ENCODE data around the gene NRG3. TPM values are rescaled to one million over a fixed set of nuclear protein-coding genes. Genes with fewer than 3 reads are reported as not detected.

Gene NRG3
- total and polyA plus RNA-seq, 2 of the 4 experiments (the other 2 are of a cell fraction), result not detected

DNA sequence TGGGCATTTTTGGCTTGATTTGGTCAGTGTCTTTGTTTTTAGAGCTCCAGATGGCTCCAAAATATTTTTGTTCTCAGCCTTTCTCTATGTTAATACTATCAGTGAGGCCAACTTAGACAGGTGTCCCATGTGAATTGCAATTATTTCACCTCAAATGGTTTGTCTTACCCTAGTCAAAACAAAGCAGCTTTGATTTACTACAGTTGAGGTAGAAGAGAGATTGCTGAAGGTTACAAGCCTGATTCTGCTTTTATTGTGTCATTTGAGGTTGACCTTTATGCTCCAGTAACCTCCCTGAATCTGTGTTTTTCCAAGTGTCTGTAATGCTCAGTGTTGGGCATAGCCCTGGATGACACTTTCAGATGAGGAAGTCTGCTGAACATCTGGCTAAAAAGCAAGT lies 882.9 kb downstream of the NRG3 start:
- ATAC-seq (ENCODE audit: low read depth), result no peak
- H4K5ac ChIP-seq (ENCODE audit: low read depth, low read length), result no peak overlapping the region
- H3K4me1 ChIP-seq (ENCODE audit: control insufficient read depth, insufficient read depth, low read length), result no peaks in the 10 kb centered on the region
- H3K18ac ChIP-seq (ENCODE audit: low read depth, low read length), result no peak overlapping the region
- no TSS peak for BruUV-seq (replicated peaks)
- no peak overlapping the region for H3K27ac ChIP-seq (ENCODE audit: insufficient read depth, low read length)
- H2BK5ac ChIP-seq (ENCODE audit: low read depth, low read length, poor library complexity, severe bottlenecking), result no peak overlapping the region
- H2BK120ac ChIP-seq (ENCODE audit: low read depth, low read length), result no peak overlapping the region
- no peak overlapping the region for H2BK15ac ChIP-seq (ENCODE audit: low read depth, low read length)
- H3K79me1 ChIP-seq (ENCODE audit: low read depth in 1 of 2, low read length in 2 of 2), result no peaks in the 10 kb centered on the region
- no peak overlapping the region for H2AK9ac ChIP-seq (replicated peaks; ENCODE audit: low read depth, low read length, poor library complexity)
- H3K23ac ChIP-seq (ENCODE audit: low read depth, low read length), result no peak overlapping the region
- H2BK20ac ChIP-seq (ENCODE audit: low read depth, low read length), result no peak overlapping the region
- ChIA-PET POLR2A (ENCODE audit: unreplicated experiment) (no interaction called here), CTCF (no interaction called here)
- H3K36me3 ChIP-seq (ENCODE audit: control insufficient read depth, insufficient read depth, low read length), result no peaks in the 10 kb centered on the region
- no peak for DNase-seq
- in situ Hi-C loops (cut with MboI; ENCODE audit: low sequenced_read_pairs) (no loop called here), intact Hi-C loops (cut with micrococcal nuclease) (no loop called here), dilution Hi-C loops (cut with HindIII; ENCODE audit: low sequenced_read_pairs, unreplicated experiment) (no loop called here)
- no peak overlapping the region for H3K4me3 ChIP-seq (ENCODE audit: insufficient read depth, low read depth, low read length)
- no peak overlapping the region for H4K91ac ChIP-seq (ENCODE audit: insufficient read depth, low read depth, low read length)
- H3K27me3 ChIP-seq (ENCODE audit: control insufficient read depth, insufficient read depth, low read length), result no peaks in the 10 kb centered on the region
- H2AK5ac ChIP-seq (ENCODE audit: low read depth, low read length), result no peak overlapping the region
- H2AFZ ChIP-seq (replicated peaks; ENCODE audit: low read length, poor library complexity), result no peak overlapping the region
- no peak overlapping the region for H3K56ac ChIP-seq (ENCODE audit: extremely low read depth, insufficient read depth, low read length)
- no peak overlapping the region for H3K9ac ChIP-seq (ENCODE audit: low read depth, low read length)
- TF ChIP-seq RFX5 (IDR thresholded peaks at IDR 0.05; ENCODE audit: low read depth, low read length), result no peak
- no peak for TF ChIP-seq CEBPB (IDR thresholded peaks at IDR 0.05; ENCODE audit: low read depth, low read length)
- TF ChIP-seq, protein P1, sequence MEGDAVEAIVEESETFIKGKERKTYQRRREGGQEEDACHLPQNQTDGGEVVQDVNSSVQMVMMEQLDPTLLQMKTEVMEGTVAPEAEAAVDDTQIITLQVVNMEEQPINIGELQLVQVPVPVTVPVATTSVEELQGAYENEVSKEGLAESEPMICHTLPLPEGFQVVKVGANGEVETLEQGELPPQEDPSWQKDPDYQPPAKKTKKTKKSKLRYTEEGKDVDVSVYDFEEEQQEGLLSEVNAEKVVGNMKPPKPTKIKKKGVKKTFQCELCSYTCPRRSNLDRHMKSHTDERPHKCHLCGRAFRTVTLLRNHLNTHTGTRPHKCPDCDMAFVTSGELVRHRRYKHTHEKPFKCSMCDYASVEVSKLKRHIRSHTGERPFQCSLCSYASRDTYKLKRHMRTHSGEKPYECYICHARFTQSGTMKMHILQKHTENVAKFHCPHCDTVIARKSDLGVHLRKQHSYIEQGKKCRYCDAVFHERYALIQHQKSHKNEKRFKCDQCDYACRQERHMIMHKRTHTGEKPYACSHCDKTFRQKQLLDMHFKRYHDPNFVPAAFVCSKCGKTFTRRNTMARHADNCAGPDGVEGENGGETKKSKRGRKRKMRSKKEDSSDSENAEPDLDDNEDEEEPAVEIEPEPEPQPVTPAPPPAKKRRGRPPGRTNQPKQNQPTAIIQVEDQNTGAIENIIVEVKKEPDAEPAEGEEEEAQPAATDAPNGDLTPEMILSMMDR (conservative IDR thresholded peaks at IDR 0.05; ENCODE audit: low read depth, low read length), result no peak
- no peak for TF ChIP-seq FOS (IDR thresholded peaks at IDR 0.05; ENCODE audit: low read depth, low read length)
- TF ChIP-seq, protein P2, sequence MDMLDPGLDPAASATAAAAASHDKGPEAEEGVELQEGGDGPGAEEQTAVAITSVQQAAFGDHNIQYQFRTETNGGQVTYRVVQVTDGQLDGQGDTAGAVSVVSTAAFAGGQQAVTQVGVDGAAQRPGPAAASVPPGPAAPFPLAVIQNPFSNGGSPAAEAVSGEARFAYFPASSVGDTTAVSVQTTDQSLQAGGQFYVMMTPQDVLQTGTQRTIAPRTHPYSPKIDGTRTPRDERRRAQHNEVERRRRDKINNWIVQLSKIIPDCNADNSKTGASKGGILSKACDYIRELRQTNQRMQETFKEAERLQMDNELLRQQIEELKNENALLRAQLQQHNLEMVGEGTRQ (IDR thresholded peaks at IDR 0.05; ENCODE audit: low read depth, low read length), result no peak
- no peak for TF ChIP-seq MAZ (IDR thresholded peaks at IDR 0.05; ENCODE audit: borderline replicate concordance, low read depth, low read length)
- no peak for TF ChIP-seq NFE2L2 (IDR thresholded peaks at IDR 0.05; ENCODE audit: low read depth, low read length)
- TF ChIP-seq, protein P3, sequence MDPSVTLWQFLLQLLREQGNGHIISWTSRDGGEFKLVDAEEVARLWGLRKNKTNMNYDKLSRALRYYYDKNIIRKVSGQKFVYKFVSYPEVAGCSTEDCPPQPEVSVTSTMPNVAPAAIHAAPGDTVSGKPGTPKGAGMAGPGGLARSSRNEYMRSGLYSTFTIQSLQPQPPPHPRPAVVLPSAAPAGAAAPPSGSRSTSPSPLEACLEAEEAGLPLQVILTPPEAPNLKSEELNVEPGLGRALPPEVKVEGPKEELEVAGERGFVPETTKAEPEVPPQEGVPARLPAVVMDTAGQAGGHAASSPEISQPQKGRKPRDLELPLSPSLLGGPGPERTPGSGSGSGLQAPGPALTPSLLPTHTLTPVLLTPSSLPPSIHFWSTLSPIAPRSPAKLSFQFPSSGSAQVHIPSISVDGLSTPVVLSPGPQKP (IDR thresholded peaks at IDR 0.05; ENCODE audit: borderline replicate concordance, low read depth, low read length), result no peak
- TF ChIP-seq BHLHE40 (IDR thresholded peaks at IDR 0.05; ENCODE audit: low read depth, low read length), result no peak
- no peak for TF ChIP-seq RCOR1 (IDR thresholded peaks at IDR 0.05; ENCODE audit: insufficient replicate concordance, low read length)
- no peak for TF ChIP-seq POLR2A (IDR thresholded peaks at IDR 0.05; ENCODE audit: low read depth, low read length)
- H3K9me3 ChIP-seq (ENCODE audit: control insufficient read depth, insufficient read depth, low read length), result no peaks in the 10 kb centered on the region
- no peak overlapping the region for H4K8ac ChIP-seq (ENCODE audit: low read depth in 2 of 2, low read length in 2 of 2)
- H3K4ac ChIP-seq (ENCODE audit: low read depth, low read length), result no peak overlapping the region
- no peak overlapping the region for H3K4me2 ChIP-seq (ENCODE audit: low read depth, low read length)
- H3K9me1 ChIP-seq (ENCODE audit: insufficient read depth, low read length), result no peaks in the 10 kb centered on the region
- H4K20me1 ChIP-seq (ENCODE audit: insufficient read depth, low read length), result no peaks in the 10 kb centered on the region
- H3K14ac ChIP-seq (replicated peaks; ENCODE audit: low read depth, low read length), result no peak overlapping the region

Measured in IMR-90 (cell line).